Activated CD4-positive, alpha-beta T cell treated with anti-CD3 and anti-CD28 coated beads for 36 hours (primary cell): ENCODE measurements around the gene PP2D1. TPM values are rescaled to one million over a fixed set of nuclear protein-coding genes. Genes with fewer than 3 reads are reported as not detected.
"Not testable (repeated sequence)": the region's sequence is repeated elsewhere in the genome, so short reads cannot be mapped to it uniquely, and the experiment has no call there.

Source experiments
- ATAC-seq: fragments of 200-7000 bp; cut with Tn5 transposase; one replicate; pipeline ENCODE4 v1.10.0; 2021; ENCODE audit warnings: mild to moderate bottlenecking, moderate library complexity
- CTCF ChIA-PET: fragments of 350-600 bp; sonication (Branson Sonifier 250); formaldehyde crosslinking; loops from one replicate; lab custom pipeline; 2021; ENCODE audit warnings: antibody characterized with exemption; lab: Charles Lee
- POLR2A ChIA-PET: fragments of 350-600 bp; sonication (Branson Sonifier 250); formaldehyde crosslinking; loops from one replicate; lab custom pipeline; 2021; ENCODE audit warnings: antibody characterized with exemption, inconsistent platforms; lab: Charles Lee
- DNase-seq: peaks from one replicate; pipeline ENCODE4 v3.0.0-alpha.2; 2020
- H3K27ac Mint-ChIP-seq: one replicate; pipeline ENCODE4 v1.8.0; 2021; ENCODE audit warnings: mixed read lengths
- H3K27me3 Mint-ChIP-seq: one replicate; pipeline ENCODE4 v1.8.0; 2021; ENCODE audit warnings: mixed read lengths
- H3K36me3 Mint-ChIP-seq: one replicate; pipeline ENCODE4 v1.8.0; 2021; ENCODE audit warnings: low read depth, mixed read lengths
- H3K4me1 Mint-ChIP-seq: one replicate; pipeline ENCODE4 v1.8.0; 2021; ENCODE audit warnings: mixed read lengths
- H3K4me3 Mint-ChIP-seq: one replicate; pipeline ENCODE4 v1.8.0; 2021; ENCODE audit warnings: mild to moderate bottlenecking, moderate library complexity, mixed read lengths
- H3K9me3 Mint-ChIP-seq: one replicate; pipeline ENCODE4 v1.8.0; 2021; ENCODE audit warnings: low read depth, mixed read lengths
- intact Hi-C, 2 experiments: fragments of 100-400 bp; cut with DNase I in 1 of 2; cut with micrococcal nuclease in 1 of 2; formaldehyde crosslinking; loops; one replicate each; pipeline versions ENCODE4 v1.14.2 to v1.15.1; 2022 to 2024; cut with DNase I, micrococcal nuclease
- total RNA-seq, 2 experiments: library from RNA; stranded (reverse); gene quantifications; one replicate each; pipeline ENCODE4 v1.2.3, GENCODE V29; 2021

PP2D1 gene
- total RNA-seq, 2 experiments from 2014 or later, result not detected

GRCh38 chr3:20051123-20051806, 39.2 kb upstream of the PP2D1 start:
- Mint-ChIP-seq H3K27me3 (no peaks in the 10 kb centered on the region), H3K9me3 (no peaks in the 10 kb centered on the region), H3K36me3 (peaks cover 1% of the 10 kb centered on the region), H3K4me1 (peaks cover 57% of the 10 kb centered on the region), H3K4me3 (no peak overlapping the region), H3K27ac (peak overlapping the region; percentile 4)
- intact Hi-C loops, result loop anchor here in 1 of 2 experiments (10.0 kb wide), 1 partner anchor 1396 kb away; no protein-coding TSS in a partner anchor
- ATAC-seq (no peak), DNase-seq (no peak)
- CTCF ChIA-PET, result interaction anchor here (1.0 to 6.0 kb wide), 2 partner anchors 10 to 100 kb away, joined by 3 to 24 read pairs; partner anchors contain the start of gene KAT2B
- POLR2A ChIA-PET, result interaction anchor here (4.2 kb wide), 1 partner anchor 10 kb away, joined by 19 read pairs; the partner anchor contains the start of gene KAT2B

GRCh38 chr3:20047976-20048883, 36.2 kb upstream of the PP2D1 start:
- no peaks in the 10 kb centered on the region for H3K9me3 Mint-ChIP-seq
- H3K27ac Mint-ChIP-seq, result peak overlapping the region; percentile 37
- ATAC-seq, result no peak
- intact Hi-C loops, result no loop called here
- peaks cover 76% of the 10 kb centered on the region for H3K4me1 Mint-ChIP-seq
- no peak overlapping the region for H3K4me3 Mint-ChIP-seq
- POLR2A ChIA-PET, result no interaction called here
- peaks cover 1% of the 10 kb centered on the region for H3K36me3 Mint-ChIP-seq
- no peaks in the 10 kb centered on the region for H3K27me3 Mint-ChIP-seq
- DNase-seq, result no peak
- CTCF ChIA-PET, result interaction anchor here (0.7 kb wide), 1 partner anchor 10 kb away, joined by 3 read pairs; no protein-coding TSS in a partner anchor

GRCh38 chr3:20047341-20047779, 35.3 kb upstream of the PP2D1 start:
- CTCF ChIA-PET, result no interaction called here
- H3K4me3 Mint-ChIP-seq, result no peak overlapping the region

GRCh38 chr3:20046556-20046955, 34.5 kb upstream of the PP2D1 start:
- Mint-ChIP-seq H3K4me1 (peaks cover 76% of the 10 kb centered on the region), H3K36me3 (peaks cover 1% of the 10 kb centered on the region), H3K9me3 (no peaks in the 10 kb centered on the region), H3K27me3 (no peaks in the 10 kb centered on the region), H3K4me3 (no peak overlapping the region), H3K27ac (peak overlapping the region; percentile 31)
- POLR2A ChIA-PET, result no interaction called here
- intact Hi-C loops, result no loop called here
- ATAC-seq, result no peak
- CTCF ChIA-PET, result no interaction called here
- no peak for DNase-seq

More at GRCh38 chr3:20047341-20047779, 35.3 kb upstream of the PP2D1 start:
- no peaks in the 10 kb centered on the region for H3K9me3 Mint-ChIP-seq
- POLR2A ChIA-PET, result no interaction called here
- peaks cover 76% of the 10 kb centered on the region for H3K4me1 Mint-ChIP-seq
- DNase-seq (no peak), ATAC-seq (peak; percentile 10)
- H3K36me3 Mint-ChIP-seq, result peaks cover 1% of the 10 kb centered on the region
- peak overlapping the region; percentile 68 for H3K27ac Mint-ChIP-seq
- intact Hi-C loops, result no loop called here
- H3K27me3 Mint-ChIP-seq, result no peaks in the 10 kb centered on the region

GRCh38 chr3:20045141-20045540, 33.1 kb upstream of the PP2D1 start:
- H3K36me3 Mint-ChIP-seq, H3K4me3 Mint-ChIP-seq, H3K9me3 Mint-ChIP-seq, intact Hi-C loops, POLR2A ChIA-PET, H3K27me3 Mint-ChIP-seq, H3K27ac Mint-ChIP-seq, DNase-seq, ATAC-seq: not testable (repeated sequence)
- CTCF ChIA-PET, result interaction anchor here (1.1 to 1.8 kb wide), 2 partner anchors 9 to 141 kb away, joined by 4 to 5 read pairs; partner anchors contain the start of gene SGO1
- H3K4me1 Mint-ChIP-seq, result peaks cover 65% of the 10 kb centered on the region

- ChIA-PET POLR2A (interaction anchor here (0.8 kb wide), 1 partner anchor 11 kb away, joined by 3 read pairs; no protein-coding TSS in a partner anchor), CTCF (interaction anchor here (1.0 to 1.8 kb wide), 2 partner anchors 11 to 17 kb away, joined by 3 to 5 read pairs; no protein-coding TSS in a partner anchor)
- no peaks in the 10 kb centered on the region for H3K36me3 Mint-ChIP-seq
- DNase-seq, result no peak
- no peaks in the 10 kb centered on the region for H3K27me3 Mint-ChIP-seq
- H3K4me3 Mint-ChIP-seq, result peak overlapping the region; percentile 66
- H3K9me3 Mint-ChIP-seq, result no peaks in the 10 kb centered on the region
- ATAC-seq, result no peak
- intact Hi-C loops, result loop anchor here in 1 of 2 experiments (5.0 kb wide), 1 partner anchor 1602 kb away; no protein-coding TSS in a partner anchor
- H3K27ac Mint-ChIP-seq, result peak overlapping the region; percentile 90
- peaks cover 59% of the 10 kb centered on the region for H3K4me1 Mint-ChIP-seq
Observed at GRCh38 chr3:20043825-20044224, 31.8 kb upstream of the PP2D1 start.

GRCh38 chr3:20043396-20043795, 31.3 kb upstream of the PP2D1 start:
- Mint-ChIP-seq H3K9me3 (no peaks in the 10 kb centered on the region), H3K27me3 (no peaks in the 10 kb centered on the region), H3K36me3 (no peaks in the 10 kb centered on the region), H3K4me3 (peak overlapping the region; percentile 66), H3K27ac (peak overlapping the region; percentile 90), H3K4me1 (peaks cover 60% of the 10 kb centered on the region)
- DNase-seq, result peak; percentile 72
- CTCF ChIA-PET, result interaction anchor here (1.0 to 1.8 kb wide), 2 partner anchors 11 to 17 kb away, joined by 3 to 5 read pairs; no protein-coding TSS in a partner anchor
- POLR2A ChIA-PET, result interaction anchor here (0.8 kb wide), 1 partner anchor 11 kb away, joined by 3 read pairs; no protein-coding TSS in a partner anchor
- intact Hi-C loops, result loop anchor here in 1 of 2 experiments (5.0 kb wide), 1 partner anchor 1601 kb away; no protein-coding TSS in a partner anchor
- no peak for ATAC-seq

GRCh38 chr3:20042331-20042730, 30.3 kb upstream of the PP2D1 start:
- H3K4me3 Mint-ChIP-seq, result peak overlapping the region; percentile 95
- H3K9me3 Mint-ChIP-seq, result no peaks in the 10 kb centered on the region
- ChIA-PET CTCF (interaction anchor here (0.7 to 2.9 kb wide), 6 partner anchors 11 to 144 kb away, joined by 3 to 24 read pairs (median 4); partner anchors contain the start of gene SGO1), POLR2A (interaction anchor here (1.8 to 2.6 kb wide), 2 partner anchors 11 to 15 kb away, joined by 6 to 19 read pairs; no protein-coding TSS in a partner anchor)
- H3K27me3 Mint-ChIP-seq, result no peaks in the 10 kb centered on the region
- H3K27ac Mint-ChIP-seq, result peak overlapping the region; percentile 64
- ATAC-seq (no peak), DNase-seq (no peak)
- intact Hi-C loops, result loop anchor here in 1 of 2 experiments (5.0 kb wide), 1 partner anchor 1600 kb away; no protein-coding TSS in a partner anchor
- H3K4me1 Mint-ChIP-seq, result peaks cover 62% of the 10 kb centered on the region
- no peaks in the 10 kb centered on the region for H3K36me3 Mint-ChIP-seq

GRCh38 chr3:20041197-20041780, 29.2 kb upstream of the PP2D1 start:
- Mint-ChIP-seq H3K36me3 (no peaks in the 10 kb centered on the region), H3K9me3 (no peaks in the 10 kb centered on the region), H3K27me3 (no peaks in the 10 kb centered on the region), H3K27ac (peak overlapping the region; percentile 93), H3K4me3 (peak overlapping the region; percentile 95), H3K4me1 (peaks cover 56% of the 10 kb centered on the region)
- ATAC-seq, result peak; percentile 49
- intact Hi-C loops, result loop anchor here (1.0 to 5.0 kb wide), 4 partner anchors 13 to 1599 kb away; partner anchors contain the start of gene RAB5A (in 1 of the 2)
- ChIA-PET CTCF (interaction anchor here (0.9 to 2.9 kb wide), 10 partner anchors 12 to 162 kb away, joined by 3 to 24 read pairs (median 4); partner anchors contain the start of gene SGO1), POLR2A (interaction anchor here (0.6 to 2.6 kb wide), 6 partner anchors 12 to 142 kb away, joined by 3 to 19 read pairs (median 5); partner anchors contain the start of gene RAB5A)
- peak; percentile 91 for DNase-seq
